CD4-positive, alpha-beta T cell (primary cell): Measurements from ENCODE around the gene BCAS2. TPM values are rescaled to one million over a fixed set of nuclear protein-coding genes. Genes with fewer than 3 reads are reported as not detected.

Source experiments
- ATAC-seq: fragments of 200-7000 bp; cut with Tn5 transposase; one replicate; pipeline ENCODE4 v1.10.0; 2022; ENCODE audit warnings: mild to moderate bottlenecking; ENCODE audit not compliant: poor library complexity
- CTCF ChIA-PET: fragments of 350-600 bp; sonication (Branson Sonifier 250); formaldehyde crosslinking; loops from one replicate; lab custom pipeline; 2021; ENCODE audit warnings: antibody characterized with exemption, inconsistent platforms; lab: Charles Lee
- POLR2A ChIA-PET: fragments of 350-600 bp; sonication (Branson Sonifier 250); formaldehyde crosslinking; loops from one replicate; lab custom pipeline; 2021; ENCODE audit warnings: antibody characterized with exemption, inconsistent platforms; lab: Charles Lee
- DNase-seq, 14 experiments: peaks; one replicate each; pipeline ENCODE4 v3.0.0-alpha.2; 2013 to 2020; ENCODE audit warnings: mixed read lengths in 2 of 14
- H3K27ac ChIP-seq, 2 donors: one replicate each; pipeline versions ENCODE4 v1.5.1 to v1.7.0; 2013; ENCODE audit warnings: low read length in 2 of 2, low read depth in 1 of 2, mild to moderate bottlenecking in 1 of 2
- H3K27me3 ChIP-seq, 2 experiments: 1 replicate in 1 of 2; 2 replicates in 1 of 2; pipeline versions ENCODE4 v1.6.1 to v1.7.0; 2013; ENCODE audit warnings: low read length in 2 of 2, control low read depth in 1 of 2, mild to moderate bottlenecking in 1 of 2, moderate library complexity in 1 of 2; ENCODE audit not compliant: insufficient read depth in 2 of 2, control insufficient read depth in 1 of 2
- H3K36me3 ChIP-seq: one replicate; pipeline ENCODE4 v1.6.1; 2013; ENCODE audit warnings: low read length, control low read depth; ENCODE audit not compliant: insufficient read depth
- H3K4me1 ChIP-seq: one replicate; pipeline ENCODE4 v1.6.1; 2013; ENCODE audit warnings: low read length, control low read depth; ENCODE audit not compliant: insufficient read depth
- H3K4me3 ChIP-seq: one replicate; pipeline ENCODE4 v1.5.1; 2013; ENCODE audit warnings: mild to moderate bottlenecking, low read length, moderate library complexity
- H3K9me3 ChIP-seq, 2 experiments: 1 replicate in 1 of 2; 2 replicates in 1 of 2; pipeline versions ENCODE4 v1.6.1 to v1.7.0; 2013; ENCODE audit warnings: low read length in 2 of 2, mild to moderate bottlenecking in 2 of 2, control low read depth in 1 of 2, moderate library complexity in 1 of 2; ENCODE audit not compliant: control insufficient read depth in 1 of 2, insufficient read depth in 1 of 2
- H3K27ac Mint-ChIP-seq: one replicate; pipeline ENCODE4 v1.8.0; 2020; ENCODE audit warnings: mixed read lengths
- H3K27me3 Mint-ChIP-seq: one replicate; pipeline ENCODE4 v1.8.0; 2021; ENCODE audit warnings: mixed read lengths
- H3K36me3 Mint-ChIP-seq: one replicate; pipeline ENCODE4 v1.8.0; 2021; ENCODE audit warnings: low read depth, mixed read lengths
- H3K4me1 Mint-ChIP-seq: one replicate; pipeline ENCODE4 v1.8.0; 2021; ENCODE audit warnings: low read depth, mixed read lengths
- H3K4me3 Mint-ChIP-seq: one replicate; pipeline ENCODE4 v1.8.0; 2020; ENCODE audit warnings: mild to moderate bottlenecking, mixed read lengths
- H3K9me3 Mint-ChIP-seq: one replicate; pipeline ENCODE4 v1.8.0; 2020; ENCODE audit warnings: mixed read lengths
- CTCF ChIP-seq: fragments of 200-600 bp; IDR thresholded peaks from one replicate; pipeline ENCODE4 v1.8.0; 2022; ENCODE audit warnings: antibody characterized with exemption, mild to moderate bottlenecking
- intact Hi-C, 2 experiments: fragments of 100-400 bp; cut with DNase I in 1 of 2; cut with micrococcal nuclease in 1 of 2; formaldehyde crosslinking; loops; one replicate each; pipeline versions ENCODE4 v1.15.1 to v1.9.0; 2023 to 2025; cut with DNase I, micrococcal nuclease
- total RNA-seq, 174 experiments: library from RNA in 2 of 174; stranded (reverse) in 2 of 174; gene quantifications; one replicate each; pipeline ENCODE4 v1.2.3 and lab custom pipeline; 2021 to 2026

The BCAS2 gene
- total RNA-seq, 2 experiments from 2014 or later: 109 to 111 TPM

- intact Hi-C loops: no loop called here
- no peak overlapping the region for H3K27ac ChIP-seq
- H3K27me3 ChIP-seq: no peaks in the 10 kb centered on the region
- DNase-seq (no peak), ATAC-seq (no peak)
- Mint-ChIP-seq H3K4me3 (no peak overlapping the region), H3K27ac (no peak overlapping the region), H3K9me3 (no peaks in the 10 kb centered on the region), H3K4me1 (no peaks in the 10 kb centered on the region), H3K36me3 (no peaks in the 10 kb centered on the region), H3K27me3 (peaks cover 4% of the 10 kb centered on the region)
- no peaks in the 10 kb centered on the region for H3K4me1 ChIP-seq
- H3K9me3 ChIP-seq: no peaks in the 10 kb centered on the region
- CTCF ChIA-PET: no interaction called here
- POLR2A ChIA-PET: no interaction called here
- TF ChIP-seq CTCF: no peak
- H3K4me3 ChIP-seq: no peak overlapping the region
- H3K36me3 ChIP-seq: no peaks in the 10 kb centered on the region
Measured at GRCh38 chr1:114547076-114547475, 34.3 kb downstream of the BCAS2 start.

- no peak for ATAC-seq
- H3K4me3 ChIP-seq: no peak overlapping the region
- intact Hi-C loops: no loop called here
- TF ChIP-seq CTCF: no peak
- no peaks in the 10 kb centered on the region for H3K9me3 Mint-ChIP-seq
- no peaks in the 10 kb centered on the region for H3K36me3 ChIP-seq
- CTCF ChIA-PET: no interaction called here
- POLR2A ChIA-PET: no interaction called here
- no peak overlapping the region for H3K4me3 Mint-ChIP-seq
- H3K4me1 Mint-ChIP-seq: no peaks in the 10 kb centered on the region
- H3K27ac ChIP-seq: no peak overlapping the region
- no peak for DNase-seq
- no peaks in the 10 kb centered on the region for H3K9me3 ChIP-seq
- no peaks in the 10 kb centered on the region for H3K4me1 ChIP-seq
- no peaks in the 10 kb centered on the region for H3K36me3 Mint-ChIP-seq
- H3K27me3 ChIP-seq: no peaks in the 10 kb centered on the region
- H3K27ac Mint-ChIP-seq: no peak overlapping the region
- peaks cover under 1% of the 10 kb centered on the region for H3K27me3 Mint-ChIP-seq
Measured at GRCh38 chr1:114545796-114546195, 35.6 kb downstream of the BCAS2 start.

GRCh38 chr1:114545315-114545714 lies 36.1 kb downstream of the BCAS2 start:
- TF ChIP-seq CTCF: no peak
- POLR2A ChIA-PET: no interaction called here

More at GRCh38 chr1:114545315-114545714, 36.1 kb downstream of the BCAS2 start:
- H3K36me3 Mint-ChIP-seq: no peaks in the 10 kb centered on the region
- DNase-seq (no peak), ATAC-seq (no peak)
- no peaks in the 10 kb centered on the region for H3K4me1 Mint-ChIP-seq
- H3K27ac ChIP-seq: no peak overlapping the region
- no peaks in the 10 kb centered on the region for H3K9me3 Mint-ChIP-seq
- intact Hi-C loops: no loop called here
- CTCF ChIA-PET: no interaction called here
- no peak overlapping the region for H3K4me3 ChIP-seq
- H3K4me3 Mint-ChIP-seq: no peak overlapping the region
- H3K36me3 ChIP-seq: no peaks in the 10 kb centered on the region
- H3K27ac Mint-ChIP-seq: no peak overlapping the region
- H3K4me1 ChIP-seq: no peaks in the 10 kb centered on the region
- no peaks in the 10 kb centered on the region for H3K27me3 Mint-ChIP-seq
- H3K9me3 ChIP-seq: no peaks in the 10 kb centered on the region
- no peaks in the 10 kb centered on the region for H3K27me3 ChIP-seq
